ENCODE data around the gene ABRACL.

The ABRACL gene

GRCh38 chr6:139050770-139051313, 22.3 kb downstream of the ABRACL start:
- H3K27ac ChIP-seq (ENCODE audit: low read length) = no peak overlapping the region
- H3K9me3 ChIP-seq (replicated peaks; ENCODE audit: insufficient read depth, low read length) = no peaks in the 10 kb centered on the region
- TF ChIP-seq EZH2phosphoT487 (IDR thresholded peaks at IDR 0.05; ENCODE audit: low read length) (no peak), EZH2 (optimal IDR thresholded peaks at IDR 0.05; ENCODE audit: low read depth, low read length) (no peak), CTCF (IDR thresholded peaks at IDR 0.05; ENCODE audit: low read length) (no peak)
- H3K9me2 ChIP-seq (replicated peaks; ENCODE audit: insufficient read depth, low read length) = no peaks in the 10 kb centered on the region
- H3K4me1 ChIP-seq (ENCODE audit: low read length) = no peaks in the 10 kb centered on the region
- H3K9ac ChIP-seq (ENCODE audit: low read length) = no peak overlapping the region
- DNase-seq = no peak
- H3F3A ChIP-seq (ENCODE audit: insufficient read depth, low read length) = no peaks in the 10 kb centered on the region
- no peak overlapping the region for H3K4me3 ChIP-seq (ENCODE audit: low read length)
- H3K36me3 ChIP-seq (replicated peaks; ENCODE audit: insufficient read depth, low read length) = no peaks in the 10 kb centered on the region
- H3K4me2 ChIP-seq (ENCODE audit: low read depth, low read length) = no peak overlapping the region
- no peaks in the 10 kb centered on the region for H4K20me1 ChIP-seq (ENCODE audit: insufficient read depth, low read length)
- H2AFZ ChIP-seq (ENCODE audit: low read length) = no peak overlapping the region
- no peaks in the 10 kb centered on the region for H3K27me3 ChIP-seq (replicated peaks; ENCODE audit: insufficient read depth, low read length)
- no peaks in the 10 kb centered on the region for H3K79me2 ChIP-seq (ENCODE audit: low read length)

- no peaks in the 10 kb centered on the region for H4K20me1 ChIP-seq (ENCODE audit: insufficient read depth, low read length)
- no peak overlapping the region for H3K9ac ChIP-seq (ENCODE audit: low read length)
- no peak for DNase-seq
- no peak overlapping the region for H3K4me3 ChIP-seq (ENCODE audit: low read length)
- H3K79me2 ChIP-seq (ENCODE audit: low read length) = no peaks in the 10 kb centered on the region
- no peaks in the 10 kb centered on the region for H3K4me1 ChIP-seq (ENCODE audit: low read length)
- H3K9me3 ChIP-seq (replicated peaks; ENCODE audit: insufficient read depth, low read length) = no peaks in the 10 kb centered on the region
- H3K27me3 ChIP-seq (replicated peaks; ENCODE audit: insufficient read depth, low read length) = no peaks in the 10 kb centered on the region
- no peaks in the 10 kb centered on the region for H3K36me3 ChIP-seq (replicated peaks; ENCODE audit: insufficient read depth, low read length)
- no peaks in the 10 kb centered on the region for H3F3A ChIP-seq (ENCODE audit: insufficient read depth, low read length)
- H2AFZ ChIP-seq (ENCODE audit: low read length) = no peak overlapping the region
- H3K9me2 ChIP-seq (replicated peaks; ENCODE audit: insufficient read depth, low read length) = no peaks in the 10 kb centered on the region
- H3K27ac ChIP-seq (ENCODE audit: low read length) = no peak overlapping the region
- no peak for TF ChIP-seq EZH2phosphoT487 (IDR thresholded peaks at IDR 0.05; ENCODE audit: low read length)
- no peak for TF ChIP-seq CTCF (IDR thresholded peaks at IDR 0.05; ENCODE audit: low read length)
- no peak for TF ChIP-seq EZH2 (optimal IDR thresholded peaks at IDR 0.05; ENCODE audit: low read depth, low read length)
- H3K4me2 ChIP-seq (ENCODE audit: low read depth, low read length) = no peak overlapping the region
Measured at GRCh38 chr6:139051396-139052060, 23.0 kb downstream of the ABRACL start.

GRCh38 chr6:139053382-139053781, 24.8 kb downstream of the ABRACL start:
- H3K27me3 ChIP-seq (replicated peaks; ENCODE audit: insufficient read depth, low read length) = no peaks in the 10 kb centered on the region
- no peaks in the 10 kb centered on the region for H3K36me3 ChIP-seq (replicated peaks; ENCODE audit: insufficient read depth, low read length)
- H3K27ac ChIP-seq (ENCODE audit: low read length) = no peak overlapping the region
- H3K79me2 ChIP-seq (ENCODE audit: low read length) = no peaks in the 10 kb centered on the region
- H3F3A ChIP-seq (ENCODE audit: insufficient read depth, low read length) = no peaks in the 10 kb centered on the region
- H3K4me1 ChIP-seq (ENCODE audit: low read length) = no peaks in the 10 kb centered on the region
- H2AFZ ChIP-seq (ENCODE audit: low read length) = no peak overlapping the region
- H3K9me2 ChIP-seq (replicated peaks; ENCODE audit: insufficient read depth, low read length) = no peaks in the 10 kb centered on the region
- no peak overlapping the region for H3K4me3 ChIP-seq (ENCODE audit: low read length)
- H3K4me2 ChIP-seq (ENCODE audit: low read depth, low read length) = no peak overlapping the region
- no peak for DNase-seq
- TF ChIP-seq EZH2phosphoT487 (IDR thresholded peaks at IDR 0.05; ENCODE audit: low read length) (no peak), CTCF (IDR thresholded peaks at IDR 0.05; ENCODE audit: low read length) (no peak), EZH2 (optimal IDR thresholded peaks at IDR 0.05; ENCODE audit: low read depth, low read length) (no peak)
- no peaks in the 10 kb centered on the region for H4K20me1 ChIP-seq (ENCODE audit: insufficient read depth, low read length)
- H3K9ac ChIP-seq (ENCODE audit: low read length) = no peak overlapping the region
- H3K9me3 ChIP-seq (replicated peaks; ENCODE audit: insufficient read depth, low read length) = no peaks in the 10 kb centered on the region
